GM21515 (cell line): Measurements from ENCODE around the gene CSRNP3.
"Not testable (repeated sequence)": the region's sequence is repeated elsewhere in the genome, so short reads cannot be mapped to it uniquely, and the experiment has no call there.

ENCODE experiments used
- ATAC-seq: cut with Tn5 transposase; IDR thresholded peaks from one replicate; pipeline ENCODE4 v1.9.1; 2021; ENCODE audit not compliant: unreplicated experiment

The CSRNP3 gene

GRCh38 chr2:165629776-165630175, 160.3 kb downstream of the CSRNP3 start:
- no peak for ATAC-seq

- no peak for ATAC-seq
These were observed 160.7 kb downstream of the CSRNP3 start for GRCh38 chr2:165630236-165630635.

GRCh38 chr2:165631089-165631488, 161.6 kb downstream of the CSRNP3 start:
- no peak for ATAC-seq

DNA sequence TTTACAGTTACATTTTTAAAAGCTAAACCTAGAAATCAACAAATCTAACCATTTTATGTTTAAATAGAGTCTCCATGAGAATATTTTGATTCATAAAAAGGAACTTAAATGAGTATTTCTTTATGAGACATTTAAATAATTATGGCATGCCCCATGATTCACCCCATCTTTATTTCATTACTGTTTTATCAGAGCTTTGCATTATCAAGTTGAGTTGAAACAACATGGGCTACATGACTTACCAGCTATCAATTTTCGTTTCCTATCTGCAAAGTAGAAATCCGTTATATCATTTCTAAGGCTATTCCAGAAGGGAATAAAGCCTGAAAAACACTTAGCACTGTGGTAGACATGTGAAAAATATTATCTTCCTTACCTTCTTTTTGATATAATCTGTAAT, 163.1 kb downstream of the CSRNP3 start:
- no peak for ATAC-seq

DNA sequence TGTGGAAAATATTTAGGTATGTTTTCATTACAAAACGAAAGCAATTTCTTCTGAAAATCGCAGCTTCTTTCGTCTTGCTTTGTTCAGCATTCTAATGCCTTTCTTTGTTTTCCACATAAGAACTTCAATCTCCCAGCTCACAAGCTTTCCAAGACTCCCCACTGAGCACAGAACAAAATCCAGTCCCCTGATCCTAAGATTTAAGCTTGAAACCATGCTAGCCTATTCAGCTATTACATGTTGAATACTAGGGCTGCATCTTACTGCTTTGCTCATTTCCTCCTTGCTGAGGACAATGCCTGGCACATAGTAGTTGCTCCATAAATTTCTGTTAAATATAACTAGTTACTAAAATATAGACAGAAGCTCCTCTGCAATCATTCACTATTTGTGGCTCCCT, 163.9 kb downstream of the CSRNP3 start:
- ATAC-seq: no peak

GRCh38 chr2:165634282-165634681, 164.8 kb downstream of the CSRNP3 start:
- ATAC-seq: no peak

- ATAC-seq: no peak
These were observed 165.4 kb downstream of the CSRNP3 start for GRCh38 chr2:165634855-165635254.

GRCh38 chr2:165635532-165635931, 166.0 kb downstream of the CSRNP3 start:
- ATAC-seq: no peak

DNA sequence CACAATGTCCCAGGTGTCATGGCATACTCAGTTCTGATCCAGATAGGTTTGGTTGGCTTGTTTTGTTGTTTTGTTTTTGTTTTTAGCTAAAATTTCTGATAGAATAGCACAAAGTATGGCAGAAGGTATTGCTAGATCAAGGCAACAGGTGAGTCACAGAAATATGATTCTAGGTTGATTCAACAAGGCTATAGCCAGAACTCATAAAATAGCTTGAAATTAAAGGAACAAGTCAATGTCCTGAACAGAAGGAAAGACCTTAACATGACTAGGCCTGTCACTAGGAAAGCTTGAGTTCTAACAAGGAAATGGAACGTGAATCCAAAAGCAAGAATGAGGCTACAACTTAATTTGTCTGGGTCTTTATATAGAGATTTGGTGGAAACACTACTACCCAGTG, 167.5 kb downstream of the CSRNP3 start:
- ATAC-seq: no peak

- ATAC-seq: no peak
These were observed 167.9 kb downstream of the CSRNP3 start for GRCh38 chr2:165637396-165637795.

DNA sequence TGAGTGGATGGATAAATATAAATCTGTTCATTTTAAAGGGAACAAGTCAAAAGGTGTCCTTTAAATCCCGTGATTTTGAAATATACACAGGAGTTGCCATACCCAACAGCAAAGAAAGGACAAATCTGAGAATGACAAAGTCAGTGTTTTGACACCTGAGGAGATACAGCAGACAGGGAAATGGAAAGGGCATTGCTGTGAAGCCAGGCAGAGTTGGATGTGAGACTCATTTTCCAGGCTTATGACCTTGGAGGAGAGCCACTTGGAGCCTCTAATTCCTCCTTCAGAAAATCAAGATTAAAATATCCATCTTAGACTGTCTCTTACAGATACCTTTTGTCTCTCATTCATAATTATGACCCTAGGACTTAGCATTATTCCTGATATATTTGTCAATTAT, 170.0 kb downstream of the CSRNP3 start:
- ATAC-seq: no peak

DNA sequence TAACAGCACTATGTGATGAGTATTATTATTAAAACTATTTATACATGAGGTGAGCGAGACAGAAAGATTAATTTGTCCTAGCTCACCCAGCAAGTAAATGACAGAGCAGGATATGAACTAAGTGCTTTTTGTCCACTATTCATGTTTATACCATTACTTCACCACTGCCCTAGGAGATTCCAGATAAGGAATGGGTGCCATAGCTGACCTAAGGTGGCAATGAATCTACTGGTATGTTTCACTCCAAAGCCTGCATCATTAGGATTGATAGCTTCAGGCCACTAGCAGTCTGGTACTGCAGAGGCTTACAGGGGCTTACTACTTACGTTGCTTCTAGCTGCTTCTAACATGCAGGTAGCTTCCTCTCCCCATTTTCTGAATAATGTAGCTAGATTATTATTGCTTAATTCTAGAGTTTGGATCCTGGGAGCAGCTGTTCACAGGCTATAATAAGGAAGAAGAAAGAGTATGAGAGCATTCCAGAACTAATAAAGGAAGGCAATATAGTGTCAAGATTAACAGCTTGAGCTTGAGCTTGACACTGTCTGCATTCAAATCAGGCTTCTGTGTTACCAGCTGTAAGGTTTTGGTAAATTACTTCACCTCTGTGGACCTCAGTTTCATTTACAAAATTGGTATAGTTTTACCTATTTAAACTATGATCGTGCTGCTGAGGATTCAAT, 170.9 kb downstream of the CSRNP3 start:
- ATAC-seq: no peak

GRCh38 chr2:165645930-165646831, 176.7 kb downstream of the CSRNP3 start:
- no peak for ATAC-seq

DNA sequence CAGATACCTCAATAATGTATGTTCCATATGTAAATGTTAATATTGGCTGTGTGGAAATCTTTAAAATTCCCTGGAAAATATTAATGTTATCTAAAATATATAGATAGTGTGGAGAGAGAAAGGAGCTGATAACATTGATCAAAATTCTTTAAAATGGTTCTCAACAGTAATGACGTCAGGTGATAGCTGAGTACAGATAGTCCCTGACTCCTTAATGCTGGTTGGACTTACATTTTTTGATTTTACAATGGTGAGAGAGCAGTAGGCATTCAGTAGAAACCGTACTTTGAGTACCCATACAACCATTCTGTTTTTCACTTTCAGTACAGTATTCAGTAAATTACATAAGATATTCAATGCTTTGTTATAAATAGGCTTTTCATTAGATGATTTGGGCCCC, 177.9 kb downstream of the CSRNP3 start:
- no peak for ATAC-seq

- no peak for ATAC-seq
These were observed 179.3 kb downstream of the CSRNP3 start for GRCh38 chr2:165648801-165649200.

DNA sequence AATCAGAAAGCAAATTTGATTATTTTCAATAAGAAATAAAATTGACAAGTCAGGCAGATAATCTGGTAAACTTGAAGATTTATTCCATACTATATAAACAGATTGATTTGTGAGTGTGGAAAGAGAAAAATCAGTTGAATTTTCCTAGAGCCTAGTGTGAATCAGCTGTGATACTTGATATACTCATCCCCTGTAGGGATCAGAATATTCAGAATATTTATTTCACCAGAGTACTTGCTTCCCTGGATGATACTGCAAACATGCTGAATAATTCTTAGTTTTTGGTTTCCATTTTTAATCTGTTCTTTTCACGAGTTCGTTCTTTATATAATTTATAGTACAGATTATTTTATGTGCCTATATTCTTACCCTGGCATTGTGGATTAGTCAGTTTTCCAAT, 181.7 kb downstream of the CSRNP3 start:
- ATAC-seq: no peak

DNA sequence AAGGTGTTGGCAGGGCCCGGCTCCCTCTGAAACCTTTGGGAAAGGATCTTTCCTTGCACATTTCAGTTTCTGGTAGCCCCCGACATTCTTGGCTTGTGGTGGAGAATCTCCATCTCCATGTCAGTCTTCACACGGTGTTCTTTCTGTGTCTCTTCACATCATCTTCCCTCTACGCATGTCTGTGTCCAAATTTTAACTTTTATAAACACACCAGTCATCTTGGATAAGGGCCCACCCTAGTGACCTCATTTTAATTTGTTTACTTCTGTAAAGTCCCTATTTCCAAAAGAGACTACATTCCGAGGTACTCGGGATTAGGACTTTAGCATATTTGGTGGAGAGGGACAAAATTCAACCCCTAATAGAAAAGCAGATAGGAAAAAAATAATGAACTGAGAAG, 186.2 kb downstream of the CSRNP3 start:
- no peak for ATAC-seq

- ATAC-seq: no peak
These were observed 190.9 kb downstream of the CSRNP3 start for GRCh38 chr2:165660361-165660760.

DNA sequence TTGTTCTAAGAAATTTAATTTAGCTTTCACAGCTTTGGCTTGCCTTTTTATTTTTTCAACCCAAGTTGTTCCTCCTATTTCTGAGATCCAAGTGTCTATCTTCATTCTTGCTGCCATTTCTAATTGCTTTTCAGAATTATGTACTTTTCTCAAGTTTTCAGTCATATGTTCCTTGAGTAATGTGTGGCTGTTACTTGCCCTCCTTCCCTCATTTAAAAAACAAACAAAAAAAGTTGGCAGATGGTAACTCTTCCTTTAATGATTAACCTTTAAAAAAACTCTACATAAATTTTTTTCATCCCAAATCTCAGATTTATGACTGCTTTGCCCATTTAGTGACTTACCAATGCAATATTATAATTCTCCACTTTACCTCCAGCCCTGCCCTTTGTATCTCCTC, 193.2 kb downstream of the CSRNP3 start:
- no peak for ATAC-seq

- ATAC-seq: no peak
These were observed 196.1 kb downstream of the CSRNP3 start for GRCh38 chr2:165665614-165666013.

- not testable (repeated sequence) for ATAC-seq
These were observed 196.6 kb downstream of the CSRNP3 start for GRCh38 chr2:165666073-165666472.

DNA sequence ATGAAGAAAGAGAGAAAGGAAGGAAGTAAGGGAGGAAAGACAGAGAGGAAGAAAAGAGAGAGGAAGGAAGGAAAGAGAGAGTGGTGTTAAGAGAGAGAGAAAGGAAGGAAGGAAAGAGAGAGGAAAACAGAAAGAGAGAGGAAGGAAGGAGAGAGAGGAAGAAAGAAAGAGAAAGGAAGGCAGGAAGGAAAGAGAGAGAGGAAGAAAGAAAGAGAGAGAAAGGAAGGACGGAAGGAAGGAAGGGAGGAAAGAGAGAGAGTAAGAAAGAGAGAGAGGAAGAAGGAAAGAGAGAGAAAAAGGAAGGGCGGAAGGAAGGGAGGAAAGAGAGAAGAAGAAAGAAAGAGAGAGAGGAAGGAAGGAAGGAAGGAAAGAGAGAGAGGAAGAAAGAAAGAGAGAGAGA, 197.1 kb downstream of the CSRNP3 start:
- ATAC-seq: no peak
